HG03139 (cell line): ENCODE data around the gene RXRB.
"Not testable (repeated sequence)": the region's sequence is repeated elsewhere in the genome, so short reads cannot be mapped to it uniquely, and the experiment has no call there.

Experiments
- ATAC-seq: cut with Tn5 transposase; IDR thresholded peaks from one replicate; pipeline ENCODE4 v1.9.1; 2021; ENCODE audit not compliant: unreplicated experiment

RXRB gene

GRCh38 chr6:33200219-33201146 is at the start of gene RXRB, which contains the start of gene SLC39A7:
Gene RXRB, minus strand, starts transcription at chr6:33200665. Its CDS starts 189 bp downstream, at chr6:33200476.
Gene SLC39A7, plus strand, starts transcription at chr6:33200867. Its CDS starts 379 bp downstream, at chr6:33201246.
- ATAC-seq = peak; percentile 46

GRCh38 chr6:33249732-33250630 is 49.5 kb upstream of the RXRB start:
- ATAC-seq = no peak

- ATAC-seq = peak; percentile 86
Measured at GRCh38 chr6:33248932-33249731, 48.7 kb upstream of the RXRB start.

GRCh38 chr6:33248643-33248931 is 48.1 kb upstream of the RXRB start:
- no peak for ATAC-seq

- no peak for ATAC-seq
Measured at GRCh38 chr6:33247977-33248642, 47.6 kb upstream of the RXRB start.

GRCh38 chr6:33243476-33243875 is 43.0 kb upstream of the RXRB start:
- no peak for ATAC-seq

GRCh38 chr6:33241968-33242367 is 41.5 kb upstream of the RXRB start:
- ATAC-seq = no peak

- no peak for ATAC-seq
Measured at GRCh38 chr6:33237741-33238140, 37.3 kb upstream of the RXRB start.

- no peak for ATAC-seq
Measured at GRCh38 chr6:33236852-33237251, 36.4 kb upstream of the RXRB start.

- no peak for ATAC-seq
Measured at GRCh38 chr6:33236328-33236727, 35.9 kb upstream of the RXRB start.

- no peak for ATAC-seq
Measured at GRCh38 chr6:33235221-33235634, 34.8 kb upstream of the RXRB start.

GRCh38 chr6:33226503-33227120 is 26.1 kb upstream of the RXRB start:
- ATAC-seq = not testable (repeated sequence)

- no peak for ATAC-seq
Measured at GRCh38 chr6:33217681-33218080, 17.2 kb upstream of the RXRB start.

GRCh38 chr6:33217246-33217645 is 16.8 kb upstream of the RXRB start:
- ATAC-seq = no peak

- no peak for ATAC-seq
Measured at GRCh38 chr6:33216117-33216649, 15.7 kb upstream of the RXRB start.

GRCh38 chr6:33215271-33216116 is 15.0 kb upstream of the RXRB start:
- ATAC-seq = no peak

GRCh38 chr6:33213989-33214335 is 13.5 kb upstream of the RXRB start:
- ATAC-seq = no peak

- ATAC-seq = no peak
Measured at GRCh38 chr6:33213166-33213988, 12.9 kb upstream of the RXRB start.
